ENCODE results near the gene TOPBP1.

TOPBP1 gene

DNA sequence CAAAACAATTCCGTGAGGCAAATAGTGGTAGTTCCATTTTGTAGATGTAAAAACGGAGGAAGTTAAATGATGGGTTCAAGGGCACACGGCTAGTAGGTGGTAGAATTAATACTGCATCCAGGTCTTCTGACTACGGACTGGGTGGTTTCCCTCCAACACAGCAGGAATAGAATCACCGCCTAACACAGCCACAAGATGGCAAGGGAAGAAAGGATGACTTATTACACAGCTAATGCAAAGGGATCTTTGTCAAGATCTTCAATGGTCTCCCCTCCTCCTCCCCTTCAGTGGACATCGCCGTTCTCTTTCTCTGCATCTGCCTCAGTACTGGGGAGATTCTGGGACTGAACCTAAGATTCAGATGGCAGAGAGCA, 524 bp upstream of the TOPBP1 start:
- Histone ChIP-seq H4K20me1 (ENCODE audit: low read depth, low read length) (no peaks in the 10 kb centered on the region), H2AFZ (ENCODE audit: low read depth, low read length, severe bottlenecking) (peak overlapping the region; percentile 73), H3K9me3 (ENCODE audit: insufficient read depth, low read length) (no peaks in the 10 kb centered on the region), H3K27me3 (ENCODE audit: low read length) (no peaks in the 10 kb centered on the region), H3K9me2 (replicated peaks; ENCODE audit: insufficient read depth, low read length) (no peaks in the 10 kb centered on the region), H3K79me2 (ENCODE audit: insufficient read depth, low read length) (peaks cover 53% of the 10 kb centered on the region), H3F3A (ENCODE audit: insufficient read depth) (peaks cover 5% of the 10 kb centered on the region), H3K36me3 (ENCODE audit: low read length) (peaks cover 21% of the 10 kb centered on the region; the same call in 1 of the 2 replicates), H3K9ac (ENCODE audit: low read length) (peak overlapping the region; percentile 98), H3K4me3 (ENCODE audit: insufficient read depth, low read length, poor library complexity, severe bottlenecking) (peak overlapping the region; percentile 98), H3K27ac (ENCODE audit: low read depth, low read length) (peak overlapping the region; percentile 71), H3K4me2 (ENCODE audit: low read depth, low read length, poor library complexity, severe bottlenecking) (peak overlapping the region; percentile 96)
- no peak for TF ChIP-seq EZH2phosphoT487 (conservative IDR thresholded peaks at IDR 0.05; ENCODE audit: low read length)
- TF ChIP-seq, protein P1, sequence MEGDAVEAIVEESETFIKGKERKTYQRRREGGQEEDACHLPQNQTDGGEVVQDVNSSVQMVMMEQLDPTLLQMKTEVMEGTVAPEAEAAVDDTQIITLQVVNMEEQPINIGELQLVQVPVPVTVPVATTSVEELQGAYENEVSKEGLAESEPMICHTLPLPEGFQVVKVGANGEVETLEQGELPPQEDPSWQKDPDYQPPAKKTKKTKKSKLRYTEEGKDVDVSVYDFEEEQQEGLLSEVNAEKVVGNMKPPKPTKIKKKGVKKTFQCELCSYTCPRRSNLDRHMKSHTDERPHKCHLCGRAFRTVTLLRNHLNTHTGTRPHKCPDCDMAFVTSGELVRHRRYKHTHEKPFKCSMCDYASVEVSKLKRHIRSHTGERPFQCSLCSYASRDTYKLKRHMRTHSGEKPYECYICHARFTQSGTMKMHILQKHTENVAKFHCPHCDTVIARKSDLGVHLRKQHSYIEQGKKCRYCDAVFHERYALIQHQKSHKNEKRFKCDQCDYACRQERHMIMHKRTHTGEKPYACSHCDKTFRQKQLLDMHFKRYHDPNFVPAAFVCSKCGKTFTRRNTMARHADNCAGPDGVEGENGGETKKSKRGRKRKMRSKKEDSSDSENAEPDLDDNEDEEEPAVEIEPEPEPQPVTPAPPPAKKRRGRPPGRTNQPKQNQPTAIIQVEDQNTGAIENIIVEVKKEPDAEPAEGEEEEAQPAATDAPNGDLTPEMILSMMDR (IDR thresholded peaks at IDR 0.05; ENCODE audit: insufficient read depth, low read length, poor library complexity, severe bottlenecking) = no peak

DNA sequence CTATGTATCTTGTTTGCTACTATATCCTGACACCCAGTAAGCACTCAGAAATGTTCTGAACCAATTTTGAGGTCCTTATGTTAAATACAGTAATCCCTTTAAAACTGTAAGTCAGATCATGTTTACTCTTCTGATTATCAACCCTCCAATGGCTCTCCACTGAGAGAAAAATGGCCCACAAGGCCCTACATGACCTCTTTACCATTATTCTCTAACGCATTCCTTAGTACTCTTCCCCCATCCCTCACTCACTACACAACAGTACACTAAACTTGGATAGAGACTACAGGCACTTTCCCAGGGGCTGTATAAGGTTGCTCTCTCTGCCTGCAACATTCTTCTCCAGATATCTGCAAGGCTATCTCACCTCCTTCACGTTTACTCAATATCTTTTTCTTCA, 1.9 kb downstream of the TOPBP1 start:
- TF ChIP-seq EZH2phosphoT487 (conservative IDR thresholded peaks at IDR 0.05; ENCODE audit: low read length) = no peak
- TF ChIP-seq, protein P1 (IDR thresholded peaks at IDR 0.05; ENCODE audit: insufficient read depth, low read length, poor library complexity, severe bottlenecking) = no peak
- no peaks in the 10 kb centered on the region for H3K9me2 ChIP-seq (replicated peaks; ENCODE audit: insufficient read depth, low read length)
- peak overlapping the region; percentile 98 for H3K9ac ChIP-seq (ENCODE audit: low read length)
- H3K9me3 ChIP-seq (ENCODE audit: insufficient read depth, low read length) = no peaks in the 10 kb centered on the region
- H3K79me2 ChIP-seq (ENCODE audit: insufficient read depth, low read length) = peaks cover 58% of the 10 kb centered on the region
- H3F3A ChIP-seq (ENCODE audit: insufficient read depth) = peaks cover 5% of the 10 kb centered on the region
- peaks cover 41% of the 10 kb centered on the region; the same call in 1 of the 2 replicates for H3K36me3 ChIP-seq (ENCODE audit: low read length)
- no peak overlapping the region for H2AFZ ChIP-seq (ENCODE audit: low read depth, low read length, severe bottlenecking)
- peak overlapping the region; percentile 96 for H3K4me2 ChIP-seq (ENCODE audit: low read depth, low read length, poor library complexity, severe bottlenecking)
- H3K27me3 ChIP-seq (ENCODE audit: low read length) = no peaks in the 10 kb centered on the region
- H4K20me1 ChIP-seq (ENCODE audit: low read depth, low read length) = 0 out of 2 replicates have a peak, but pooled peaks cover 4% of the 10 kb centered on the region
- peak overlapping the region; percentile 98 for H3K4me3 ChIP-seq (ENCODE audit: insufficient read depth, low read length, poor library complexity, severe bottlenecking)
- no peak overlapping the region for H3K27ac ChIP-seq (ENCODE audit: low read depth, low read length)

DNA sequence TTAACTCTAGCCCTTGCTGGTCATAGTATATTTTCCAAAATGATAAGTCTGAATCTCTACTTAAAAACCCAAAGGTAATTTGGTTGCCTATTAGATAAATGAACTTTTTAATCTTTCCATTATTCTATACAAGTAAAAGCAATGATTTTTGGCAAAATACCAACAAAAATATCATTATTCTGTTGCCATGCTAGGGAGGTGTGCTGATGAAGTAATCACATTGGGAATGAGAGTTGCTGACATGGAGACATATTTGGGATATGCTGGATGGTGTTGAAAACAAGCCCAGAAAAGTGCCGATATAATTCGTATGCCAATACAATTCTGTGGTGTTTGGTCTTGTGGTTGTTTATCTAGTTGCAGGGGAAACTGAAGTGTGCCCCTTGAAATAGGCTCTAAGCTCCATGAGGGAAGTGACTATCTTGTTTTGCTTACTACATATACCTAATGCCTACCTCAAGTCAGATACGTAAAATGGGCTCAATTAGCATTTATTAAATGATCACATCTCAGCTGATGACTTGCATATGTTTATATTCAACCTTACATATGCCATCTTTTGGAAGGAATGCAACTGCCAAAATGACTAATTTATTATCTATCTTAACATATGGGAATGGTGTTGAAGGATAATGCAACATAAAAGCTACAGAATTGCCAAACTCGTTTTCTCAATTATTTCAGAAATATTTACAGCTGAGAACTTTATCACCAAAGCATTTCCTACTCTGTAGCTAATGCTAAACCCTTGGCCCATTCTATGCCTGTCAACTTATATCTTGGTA, 5.8 kb downstream of the TOPBP1 start:
- H3K9me2 ChIP-seq (replicated peaks; ENCODE audit: insufficient read depth, low read length) = no peaks in the 10 kb centered on the region
- H3K36me3 ChIP-seq (ENCODE audit: low read length) = peaks cover 72% of the 10 kb centered on the region
- no peaks in the 10 kb centered on the region for H3K9me3 ChIP-seq (ENCODE audit: insufficient read depth, low read length)
- peaks cover 3% of the 10 kb centered on the region; the same call in 1 of the 2 replicates for H3F3A ChIP-seq (ENCODE audit: insufficient read depth)
- no peaks in the 10 kb centered on the region for H3K27me3 ChIP-seq (ENCODE audit: low read length)
- H2AFZ ChIP-seq (ENCODE audit: low read depth, low read length, severe bottlenecking) = no peak overlapping the region
- H3K79me2 ChIP-seq (ENCODE audit: insufficient read depth, low read length) = peaks cover 37% of the 10 kb centered on the region
- no peak overlapping the region for H3K27ac ChIP-seq (ENCODE audit: low read depth, low read length)
- 0 out of 2 replicates have a peak, but pooled peaks cover 9% of the 10 kb centered on the region for H4K20me1 ChIP-seq (ENCODE audit: low read depth, low read length)
- H3K9ac ChIP-seq (ENCODE audit: low read length) = no peak overlapping the region
- no peak overlapping the region for H3K4me3 ChIP-seq (ENCODE audit: insufficient read depth, low read length, poor library complexity, severe bottlenecking)
- TF ChIP-seq, protein P1 (IDR thresholded peaks at IDR 0.05; ENCODE audit: insufficient read depth, low read length, poor library complexity, severe bottlenecking) = no peak
- no peak for TF ChIP-seq EZH2phosphoT487 (conservative IDR thresholded peaks at IDR 0.05; ENCODE audit: low read length)
- H3K4me2 ChIP-seq (ENCODE audit: low read depth, low read length, poor library complexity, severe bottlenecking) = no peak overlapping the region

Measured in SU-DHL-6 (cell line).